ENCODE measurements around the gene EEF1AKMT2. TPM values are rescaled to one million over a fixed set of nuclear protein-coding genes. Genes with fewer than 3 reads are reported as not detected.
"Not testable (repeated sequence)": the region's sequence is repeated elsewhere in the genome, so short reads cannot be mapped to it uniquely, and the experiment has no call there.

Gene EEF1AKMT2
- total RNA-seq: 10 to 100 TPM; 19.3 to 19.6 TPM

- Mint-ChIP-seq H3K4me3 (peak within 1 kb of the TSS; percentile 97), H3K4me1 (peaks cover 11% of the 10 kb centered on the region), H3K36me3 (peaks cover 13% of the 10 kb centered on the region), H3K9me3 (no peaks in the 10 kb centered on the region), H3K27ac (peak within 1 kb of the TSS; percentile 96), H3K27me3 (no peaks in the 10 kb centered on the region)
- peak; percentile 89 for DNase-seq
Measured at GRCh38 chr10:124791547-124792348, at the start of gene EEF1AKMT2. TSS of gene EEF1AKMT2 (minus strand) at chr10:124791887. CDS start at chr10:124791833, 54 bp downstream.

- Mint-ChIP-seq H3K4me1 (no peaks in the 10 kb centered on the region), H3K4me3 (no peak overlapping the region), H3K36me3 (no peaks in the 10 kb centered on the region), H3K27ac (no peak overlapping the region), H3K9me3 (no peaks in the 10 kb centered on the region), H3K27me3 (no peaks in the 10 kb centered on the region)
- DNase-seq: no peak
Measured at GRCh38 chr10:124837687-124838086, 46.0 kb upstream of the EEF1AKMT2 start.

GRCh38 chr10:124831116-124831515, 39.4 kb upstream of the EEF1AKMT2 start:
- Mint-ChIP-seq H3K36me3 (peaks cover 4% of the 10 kb centered on the region), H3K27ac (no peak overlapping the region), H3K4me1 (no peaks in the 10 kb centered on the region), H3K9me3 (no peaks in the 10 kb centered on the region), H3K4me3 (no peak overlapping the region), H3K27me3 (no peaks in the 10 kb centered on the region)
- no peak for DNase-seq

DNA sequence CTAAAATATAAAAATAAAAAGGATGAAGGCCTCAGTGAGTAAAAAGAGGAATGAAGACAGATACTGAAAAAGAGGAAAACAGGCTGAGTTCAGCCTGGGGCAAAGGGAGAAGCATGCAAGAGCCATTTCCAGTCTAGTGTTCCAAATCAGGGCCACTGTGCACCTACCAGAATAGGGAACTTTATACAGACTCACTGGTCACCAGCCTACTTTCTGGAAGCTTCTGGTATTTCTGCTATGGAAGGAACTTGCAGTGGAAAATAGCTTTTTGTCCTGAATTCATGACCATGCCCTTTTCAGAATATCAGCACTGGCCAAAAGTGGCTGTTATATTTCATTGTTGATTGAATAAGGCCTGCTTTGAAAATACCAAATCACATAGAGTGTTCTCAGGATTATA, 38.8 kb upstream of the EEF1AKMT2 start:
- Mint-ChIP-seq H3K27me3 (no peaks in the 10 kb centered on the region), H3K4me3 (no peak overlapping the region), H3K27ac (no peak overlapping the region), H3K36me3 (peaks cover 4% of the 10 kb centered on the region), H3K4me1 (no peaks in the 10 kb centered on the region), H3K9me3 (no peaks in the 10 kb centered on the region)
- DNase-seq: no peak

GRCh38 chr10:124829447-124830115, 37.9 kb upstream of the EEF1AKMT2 start:
- Mint-ChIP-seq H3K27me3 (no peaks in the 10 kb centered on the region), H3K4me3 (no peak overlapping the region), H3K36me3 (peaks cover 4% of the 10 kb centered on the region), H3K4me1 (no peaks in the 10 kb centered on the region), H3K9me3 (no peaks in the 10 kb centered on the region), H3K27ac (no peak overlapping the region)
- no peak for DNase-seq

- no peak for DNase-seq
- Mint-ChIP-seq H3K4me3 (no peak overlapping the region), H3K9me3 (no peaks in the 10 kb centered on the region), H3K4me1 (peaks cover 4% of the 10 kb centered on the region), H3K27ac (no peak overlapping the region), H3K27me3 (no peaks in the 10 kb centered on the region), H3K36me3 (peaks cover 3% of the 10 kb centered on the region)
Measured at GRCh38 chr10:124827474-124827873, 35.8 kb upstream of the EEF1AKMT2 start.

GRCh38 chr10:124826262-124826661, 34.6 kb upstream of the EEF1AKMT2 start:
- peaks cover 4% of the 10 kb centered on the region for H3K4me1 Mint-ChIP-seq
- no peak overlapping the region for H3K4me3 Mint-ChIP-seq
- no peaks in the 10 kb centered on the region for H3K27me3 Mint-ChIP-seq

GRCh38 chr10:124825702-124826101, 34.0 kb upstream of the EEF1AKMT2 start:
- Mint-ChIP-seq H3K36me3 (peaks cover 2% of the 10 kb centered on the region), H3K4me1 (peaks cover 4% of the 10 kb centered on the region), H3K27ac (no peak overlapping the region), H3K4me3 (no peak overlapping the region), H3K9me3 (no peaks in the 10 kb centered on the region), H3K27me3 (no peaks in the 10 kb centered on the region)
- no peak for DNase-seq

More at GRCh38 chr10:124826262-124826661, 34.6 kb upstream of the EEF1AKMT2 start:
- Mint-ChIP-seq H3K36me3 (peaks cover 2% of the 10 kb centered on the region), H3K9me3 (no peaks in the 10 kb centered on the region), H3K27ac (no peak overlapping the region)
- DNase-seq: no peak

DNA sequence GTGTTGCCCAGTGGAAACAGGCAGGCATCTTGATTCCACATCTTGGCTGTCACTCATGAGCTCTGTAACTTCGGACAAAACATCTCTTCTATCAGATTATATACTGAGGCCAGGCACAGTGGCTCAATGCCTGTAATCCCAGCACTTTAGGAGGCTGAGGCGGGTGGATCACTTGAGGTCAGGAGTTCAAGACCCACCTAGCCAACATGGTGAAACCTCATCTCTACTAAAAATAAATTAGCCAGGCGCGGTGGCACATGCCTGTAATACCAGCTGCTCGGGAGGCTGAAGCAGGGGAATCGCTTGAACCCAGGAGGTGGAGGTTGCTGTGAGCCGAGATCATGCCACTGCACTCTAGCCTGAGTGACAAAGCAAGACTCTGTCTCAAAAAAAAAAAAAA, 33.2 kb upstream of the EEF1AKMT2 start:
- not testable (repeated sequence) for H3K4me1 Mint-ChIP-seq, H3K27ac Mint-ChIP-seq, H3K36me3 Mint-ChIP-seq, H3K9me3 Mint-ChIP-seq, DNase-seq, H3K4me3 Mint-ChIP-seq, H3K27me3 Mint-ChIP-seq

DNA sequence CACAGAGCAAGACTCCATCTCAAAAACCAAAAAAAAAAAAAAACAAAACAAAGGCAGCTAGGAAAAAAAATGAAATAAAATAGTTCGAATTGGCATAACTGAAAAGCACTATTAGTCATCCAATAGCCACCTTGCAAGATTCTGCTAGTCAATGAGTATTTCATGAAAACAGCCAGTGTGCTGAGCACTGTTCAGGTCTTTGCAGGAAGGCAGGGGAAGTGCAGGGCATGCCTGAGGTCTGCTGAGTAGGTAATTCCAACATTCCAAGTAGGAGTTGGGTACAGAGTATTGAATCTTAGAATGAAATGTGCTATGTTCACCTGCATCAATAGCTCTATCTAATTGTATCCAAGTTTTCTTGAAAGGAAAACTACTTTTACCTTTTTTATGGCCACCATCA, 32.8 kb upstream of the EEF1AKMT2 start:
- Mint-ChIP-seq H3K4me3 (no peak overlapping the region), H3K27ac (no peak overlapping the region), H3K9me3 (no peaks in the 10 kb centered on the region), H3K4me1 (peaks cover 4% of the 10 kb centered on the region), H3K27me3 (no peaks in the 10 kb centered on the region), H3K36me3 (peaks cover 5% of the 10 kb centered on the region)
- DNase-seq: no peak

- Mint-ChIP-seq H3K4me3 (no peak overlapping the region), H3K9me3 (no peaks in the 10 kb centered on the region), H3K27ac (no peak overlapping the region), H3K4me1 (peaks cover 4% of the 10 kb centered on the region), H3K27me3 (no peaks in the 10 kb centered on the region), H3K36me3 (peaks cover 10% of the 10 kb centered on the region)
- DNase-seq: no peak
Measured at GRCh38 chr10:124821520-124821919, 29.8 kb upstream of the EEF1AKMT2 start.

DNA sequence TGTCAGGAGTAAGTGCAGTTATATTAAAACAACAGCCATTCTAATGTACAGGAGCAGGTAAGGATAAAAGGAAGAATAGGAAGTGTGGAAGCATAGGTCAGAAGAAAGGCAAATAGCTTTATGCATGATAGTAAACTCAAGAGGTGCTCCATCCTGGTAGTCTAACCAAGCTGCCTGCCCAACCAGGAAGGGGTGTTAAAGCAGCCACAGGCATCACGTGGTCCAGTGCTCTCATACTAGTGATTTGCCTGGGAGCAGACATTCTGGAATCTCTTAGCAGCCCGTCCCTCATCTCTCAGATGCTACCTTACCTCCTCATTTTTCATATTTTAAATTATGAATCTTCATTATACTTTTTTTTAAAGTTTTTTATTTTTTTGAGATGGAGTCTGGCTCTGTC, 28.4 kb upstream of the EEF1AKMT2 start:
- H3K4me3 Mint-ChIP-seq: no peak overlapping the region
- no peaks in the 10 kb centered on the region for H3K27me3 Mint-ChIP-seq
- peaks cover 10% of the 10 kb centered on the region for H3K36me3 Mint-ChIP-seq

GRCh38 chr10:124802313-124802675, 10.6 kb upstream of the EEF1AKMT2 start:
- H3K27me3 Mint-ChIP-seq: no peaks in the 10 kb centered on the region
- DNase-seq: no peak
- H3K9me3 Mint-ChIP-seq: no peaks in the 10 kb centered on the region

More for the DNA sequence above, 28.4 kb upstream of the EEF1AKMT2 start:
- H3K27ac Mint-ChIP-seq: no peak overlapping the region
- no peak for DNase-seq
- no peaks in the 10 kb centered on the region for H3K9me3 Mint-ChIP-seq
- peaks cover 4% of the 10 kb centered on the region for H3K4me1 Mint-ChIP-seq

DNA sequence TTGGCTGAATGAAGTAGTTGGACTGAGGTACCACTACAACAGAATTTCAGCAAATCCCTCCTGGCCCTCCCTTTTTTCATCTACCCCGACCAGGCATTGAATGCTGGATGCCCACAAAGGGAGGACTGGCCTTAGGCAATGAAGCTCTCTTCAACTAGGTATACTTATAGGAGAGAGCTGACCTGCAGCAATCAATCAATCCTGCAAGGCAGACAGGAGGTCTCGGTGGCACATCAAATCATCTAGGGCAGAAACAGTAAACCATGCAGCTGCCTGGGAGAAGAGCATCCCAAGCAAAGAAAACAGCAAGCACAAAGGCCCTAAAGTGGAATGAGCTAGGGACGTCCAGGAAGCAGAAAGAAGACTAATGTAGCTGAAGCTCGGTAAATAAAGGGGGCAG, 7.5 kb upstream of the EEF1AKMT2 start:
- Mint-ChIP-seq H3K9me3 (no peaks in the 10 kb centered on the region), H3K27me3 (no peaks in the 10 kb centered on the region), H3K27ac (no peak overlapping the region), H3K36me3 (no peaks in the 10 kb centered on the region), H3K4me1 (peaks cover 17% of the 10 kb centered on the region), H3K4me3 (no peak overlapping the region)
- no peak for DNase-seq

More at GRCh38 chr10:124802313-124802675, 10.6 kb upstream of the EEF1AKMT2 start:
- H3K4me1 Mint-ChIP-seq: peaks cover 17% of the 10 kb centered on the region
- peak overlapping the region; percentile 92 for H3K27ac Mint-ChIP-seq
- peak overlapping the region; percentile 94 for H3K4me3 Mint-ChIP-seq
- no peaks in the 10 kb centered on the region for H3K36me3 Mint-ChIP-seq

DNA sequence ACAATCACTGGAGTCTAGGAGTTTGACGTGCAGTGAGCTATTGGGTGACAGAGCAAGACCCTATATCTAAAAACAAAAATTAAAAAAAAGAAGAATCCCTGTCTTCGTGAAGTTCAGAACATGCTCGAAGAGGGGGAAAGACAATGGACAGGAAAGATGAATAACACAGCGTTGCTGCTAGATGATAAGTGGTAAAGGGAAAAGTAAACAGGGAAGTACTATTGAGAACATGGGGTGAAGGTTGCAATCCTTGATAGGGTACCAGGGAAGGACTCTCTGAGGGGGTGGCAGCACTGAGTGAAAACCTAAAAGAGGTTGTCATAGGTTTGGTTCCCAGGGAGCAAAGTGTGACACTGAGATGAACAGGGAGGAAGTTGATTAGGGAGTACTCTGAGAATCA, 7.1 kb upstream of the EEF1AKMT2 start:
- Mint-ChIP-seq H3K4me1 (peaks cover 17% of the 10 kb centered on the region), H3K27me3 (no peaks in the 10 kb centered on the region), H3K36me3 (no peaks in the 10 kb centered on the region), H3K27ac (no peak overlapping the region), H3K4me3 (no peak overlapping the region), H3K9me3 (no peaks in the 10 kb centered on the region)
- no peak for DNase-seq

- Mint-ChIP-seq H3K4me3 (no peak overlapping the region), H3K36me3 (no peaks in the 10 kb centered on the region), H3K27ac (no peak overlapping the region), H3K4me1 (peaks cover 17% of the 10 kb centered on the region), H3K9me3 (no peaks in the 10 kb centered on the region), H3K27me3 (no peaks in the 10 kb centered on the region)
- no peak for DNase-seq
Measured at GRCh38 chr10:124798364-124798763, 6.7 kb upstream of the EEF1AKMT2 start.
